H1 (cell line): ENCODE measurements around the gene KRT32.

Experiments
- CREB1 ChIP-seq: IDR thresholded peaks from 2 replicates; pipeline ENCODE4 v1.6.1; 2012; ENCODE audit warnings: inconsistent platforms
- CTCF ChIP-seq, 3 experiments: IDR thresholded peaks; 1 replicate in 2 of 3; 2 replicates in 1 of 3; pipeline versions ENCODE4 v1.5.1 to v1.6.1; 2011; ENCODE audit warnings: low read length in 3 of 3, mild to moderate bottlenecking in 3 of 3, inconsistent platforms in 2 of 3, low read depth in 1 of 3, moderate library complexity in 1 of 3; ENCODE audit not compliant: insufficient read depth in 1 of 3; ENCODE audit errors: control extremely low read depth in 1 of 3
- EZH2 ChIP-seq: fragments of 200-600 bp; sonication (generic); IDR thresholded peaks from 2 replicates; pipeline ENCODE4 v1.7.1; 2012; ENCODE audit warnings: low read depth, mild to moderate bottlenecking, moderate library complexity, low read length, inconsistent platforms; ENCODE audit not compliant: severe bottlenecking
- FOSL1 ChIP-seq: IDR thresholded peaks from 2 replicates; pipeline ENCODE4 v1.6.1; 2011; ENCODE audit warnings: mild to moderate bottlenecking, low read depth, low read length, moderate library complexity; ENCODE audit not compliant: insufficient read depth
- POLR2A ChIP-seq, 2 experiments: IDR thresholded peaks; 1 replicate in 1 of 2; 2 replicates in 1 of 2; pipeline ENCODE4 v1.6.1; 2011; ENCODE audit warnings: low read depth in 2 of 2, low read length in 2 of 2, mild to moderate bottlenecking in 2 of 2; ENCODE audit errors: control extremely low read depth in 1 of 2
- POLR2AphosphoS5 ChIP-seq: IDR thresholded peaks from 2 replicates; pipeline ENCODE4 v1.6.1; 2011; ENCODE audit warnings: low read depth, low read length
- SIN3A ChIP-seq, 2 experiments: IDR thresholded peaks in 1 of 2; conservative IDR thresholded peaks in 1 of 2; 2 replicates each; pipeline ENCODE4 v1.6.1; 2011 to 2012; ENCODE audit warnings: low read length in 2 of 2, improper control_type of control experiment in 1 of 2, low read depth in 1 of 2, mild to moderate bottlenecking in 1 of 2
- SP1 ChIP-seq: IDR thresholded peaks from 2 replicates; pipeline ENCODE4 v1.6.1; 2011; ENCODE audit warnings: low read depth, low read length
- ZNF274 ChIP-seq: IDR thresholded peaks from 2 replicates; pipeline ENCODE4 v1.7.0; 2012; ENCODE audit warnings: low read length, borderline replicate concordance; ENCODE audit errors: extremely low read depth

GRCh38 chr17:41455236-41455635, 11.9 kb downstream of the KRT32 start:
- TF ChIP-seq POLR2AphosphoS5 (no peak), POLR2A (IDR thresholded peaks at IDR 0.05; ENCODE audit: control extremely low read depth in 1 of 2, low read depth in 2 of 2, low read length in 2 of 2) (no peak), CTCF (IDR thresholded peaks at IDR 0.05; ENCODE audit: control extremely low read depth in 1 of 3, insufficient read depth in 1 of 3, low read depth in 1 of 3, low read length in 3 of 3) (no peak), ZNF274 (no peak), CREB1 (no peak), SIN3A (conservative IDR thresholded peaks at IDR 0.05 in 1 of 2, IDR thresholded peaks at IDR 0.05 in 1 of 2; ENCODE audit: low read depth in 1 of 2, low read length in 2 of 2) (no peak), SP1 (no peak), EZH2 (no peak), FOSL1 (no peak)
